HepG2 (cell line): ENCODE results near the gene MRNIP. TPM values are rescaled to one million over a fixed set of nuclear protein-coding genes. Genes with fewer than 3 reads are reported as not detected.

Experiments
- ATAC-seq: fragments of 200-7000 bp; cut with Tn5 transposase; 3 replicates; pipeline ENCODE4 v1.9.1; 2020; ENCODE audit warnings: mild to moderate bottlenecking, moderate library complexity
- BruUV-seq: library from RNA; stranded (reverse); fragments of 400-500 nt; replicated peaks from 2 replicates; lab custom pipeline; 2021; lab: Mats Ljungman, UMichigan
- CTCF ChIA-PET: fragments of 300-600 bp; formaldehyde crosslinking; extraction: SDS; loops from one replicate; lab custom pipeline; 2021; ENCODE audit warnings: low total read pairs, inconsistent platforms, low intra/inter-chr PET ratio; lab: Yijun Ruan, JAX
- POLR2A ChIA-PET: fragments of 350-600 bp; sonication (Branson Sonifier 250); formaldehyde crosslinking; loops from one replicate; lab custom pipeline; 2020; ENCODE audit warnings: antibody characterized with exemption, inconsistent platforms; lab: Yijun Ruan, JAX
- DNase-seq: peaks from one replicate; pipeline ENCODE4 v3.0.0-alpha.2; 2015; ENCODE audit warnings: low spot score
- FAIRE-seq: peaks from 3 replicates; lab custom pipeline; 2011; peaks lifted over from hg19 to GRCh38; lab: Jason Lieb, UNC
- H2AFZ ChIP-seq: one replicate; pipeline ENCODE4 v1.6.1; 2011; ENCODE audit warnings: low read length, inconsistent platforms
- H3K27ac ChIP-seq: fragments of 300-600 bp; 3 replicates; pipeline ENCODE4 v1.8.0; 2011; ENCODE audit warnings: mixed run types, mild to moderate bottlenecking, mixed read lengths, low read length, inconsistent platforms; ENCODE audit not compliant: insufficient read depth; ENCODE audit errors: extremely low read length
- H3K27me3 ChIP-seq, 2 experiments: fragments of 200-600 bp in 1 of 2; 2 replicates in 1 of 2; 3 replicates in 1 of 2; pipeline versions ENCODE4 v1.6.0 to v1.8.0; 2011; ENCODE audit warnings: low read length in 2 of 2, mild to moderate bottlenecking in 2 of 2, moderate library complexity in 2 of 2, inconsistent platforms in 1 of 2; ENCODE audit not compliant: insufficient read depth in 2 of 2, control insufficient read depth in 1 of 2
- H3K36me3 ChIP-seq, 2 experiments: fragments of 200-600 bp in 1 of 2; replicated peaks in 1 of 2; 2 replicates in 1 of 2; 3 replicates in 1 of 2; pipeline versions ENCODE4 v1.5.1 to v1.8.0; 2011; ENCODE audit warnings: low read length in 2 of 2, inconsistent platforms in 1 of 2; ENCODE audit not compliant: insufficient read depth in 2 of 2, control insufficient read depth in 1 of 2
- H3K4me1 ChIP-seq: 2 replicates; pipeline ENCODE4 v1.5.1; 2012; ENCODE audit warnings: low read length, inconsistent platforms; ENCODE audit not compliant: insufficient read depth
- H3K4me2 ChIP-seq: 2 replicates; pipeline ENCODE4 v1.6.0; 2011; ENCODE audit warnings: low read depth, low read length, inconsistent platforms
- H3K4me3 ChIP-seq, 3 experiments: fragments of 200-600 bp in 1 of 3; sonication (generic), shearing (Covaris generic) in 1 of 3; replicated peaks in 1 of 3; 2 replicates each; pipeline ENCODE4 v1.5.1; 2011 to 2016; ENCODE audit warnings: low read length in 3 of 3, inconsistent platforms in 2 of 3, low read depth in 2 of 3, mild to moderate bottlenecking in 2 of 3, control low read depth in 1 of 3, mixed read lengths in 1 of 3; ENCODE audit not compliant: insufficient read depth in 1 of 3
- H3K79me2 ChIP-seq: one replicate; pipeline ENCODE4 v1.6.1; 2011; ENCODE audit warnings: low read length, inconsistent platforms; ENCODE audit not compliant: insufficient read depth
- H3K9ac ChIP-seq: 2 replicates; pipeline ENCODE4 v1.6.0; 2011; ENCODE audit warnings: mild to moderate bottlenecking, low read depth, low read length, inconsistent platforms; ENCODE audit not compliant: insufficient read depth
- H3K9me3 ChIP-seq: 2 replicates; pipeline ENCODE4 v1.5.1; 2012; ENCODE audit warnings: mild to moderate bottlenecking, low read length
- H4K20me1 ChIP-seq: 2 replicates; pipeline ENCODE4 v1.6.0; 2011; ENCODE audit warnings: inconsistent platforms, mild to moderate bottlenecking, low read length, moderate library complexity; ENCODE audit not compliant: insufficient read depth
- ATF3 ChIP-seq: sonication (generic); formaldehyde crosslinking; IDR thresholded peaks from 2 replicates; pipeline ENCODE4 v1.4.0; 2020; ENCODE audit warnings: missing genetic modification reagents
- CSRNP1 ChIP-seq: sonication (generic); formaldehyde crosslinking; IDR thresholded peaks from 2 replicates; pipeline ENCODE4 v1.8.1; 2023; ENCODE audit warnings: mild to moderate bottlenecking, missing genetic modification reagents
- E2F1 ChIP-seq: sonication (generic); formaldehyde crosslinking; IDR thresholded peaks from 2 replicates; pipeline ENCODE4 v1.5.0; 2020; ENCODE audit warnings: missing genetic modification reagents
- EP300 ChIP-seq, 3 experiments: sonication (generic) in 1 of 3; formaldehyde crosslinking in 1 of 3; IDR thresholded peaks; 2 replicates each; pipeline versions ENCODE4 v1.5.1 to v1.6.1; 2011 to 2020; ENCODE audit warnings: low read depth in 2 of 3, low read length in 2 of 3, borderline replicate concordance in 1 of 3, improper control_type of control experiment in 1 of 3, mild to moderate bottlenecking in 1 of 3, missing genetic modification reagents in 1 of 3, moderate library complexity in 1 of 3
- KLF13 ChIP-seq: sonication (generic); formaldehyde crosslinking; IDR thresholded peaks from 2 replicates; pipeline ENCODE4 v1.4.0; 2020; ENCODE audit warnings: mild to moderate bottlenecking, missing genetic modification reagents
- KLF15 ChIP-seq: sonication (generic); formaldehyde crosslinking; IDR thresholded peaks from 2 replicates; pipeline ENCODE4 v1.8.1; 2023; ENCODE audit warnings: borderline replicate concordance, mild to moderate bottlenecking, inconsistent platforms, missing genetic modification reagents, mixed read lengths
- KLF9 ChIP-seq: IDR thresholded peaks from 2 replicates; pipeline ENCODE4 v1.6.1; 2016; ENCODE audit warnings: low read depth
- MBD4 ChIP-seq: IDR thresholded peaks from 2 replicates; pipeline ENCODE4 v1.6.1; 2012; ENCODE audit warnings: low read length, inconsistent platforms, borderline replicate concordance
- NCOA1 ChIP-seq: sonication (generic); formaldehyde crosslinking; IDR thresholded peaks from 2 replicates; pipeline ENCODE4 v1.9.0; 2021; ENCODE audit warnings: missing genetic modification reagents
- SMAD1 ChIP-seq: sonication (generic); formaldehyde crosslinking; IDR thresholded peaks from 2 replicates; pipeline ENCODE4 v1.4.0; 2020; ENCODE audit warnings: missing genetic modification reagents, low read depth, mild to moderate bottlenecking, borderline replicate concordance
- ZNF205 ChIP-seq: IDR thresholded peaks from 2 replicates; pipeline ENCODE4 v1.6.1; 2018; ENCODE audit warnings: missing biosample characterization, missing genetic modification reagents
- ZNF446 ChIP-seq: sonication (generic); formaldehyde crosslinking; IDR thresholded peaks from 2 replicates; pipeline ENCODE4 v1.5.0; 2020; ENCODE audit warnings: mild to moderate bottlenecking, missing genetic modification reagents
- ZNF766 ChIP-seq: sonication (generic); formaldehyde crosslinking; IDR thresholded peaks from 2 replicates; pipeline ENCODE4 v1.5.0; 2020; ENCODE audit warnings: missing genetic modification reagents, borderline replicate concordance
- WGBS: methylation state at CpG from one replicate; pipeline ENCODE4 v1.1.6; 2017; ENCODE audit warnings: low lambda C conversion rate; 5-methylcytosine and 5-hydroxymethylcytosine counted together
- in situ Hi-C: cut with HindIII; loops from 2 replicates; pipeline ENCODE4 v1.10.0; 2017; ENCODE audit warnings: low pct_unique_long_range_greater_than_20kb; ENCODE audit not compliant: extremely low pct_ligation_motif_present
- intact Hi-C: fragments of 100-400 bp; cut with micrococcal nuclease; formaldehyde crosslinking; loops from one replicate; pipeline ENCODE4 v1.10.0; 2022; ENCODE audit not compliant: unreplicated experiment
- polyA plus RNA-seq, 8 experiments: library from polyadenylated mRNA; depleted of rRNA in 3 of 8; stranded (reverse) in 7 of 8; unstranded in 1 of 8; fragments of >200 nt; fragmentation: Illumina TruSeq in 4 of 8; extraction: Trizol in 4 of 8; gene quantifications; 2 replicates each; pipeline versions ENCODE4 v1.2.1 to v1.2.3, GENCODE V29; 2011 to 2016; ENCODE audit warnings: low read depth in 4 of 8, missing spikeins in 1 of 8, mixed read lengths in 1 of 8; ENCODE audit not compliant: insufficient read depth in 1 of 8
- total RNA-seq, 5 experiments: library from RNA; depleted of rRNA; stranded (reverse); fragments of >200 nt; fragmentation: Illumina TruSeq; extraction: Trizol; gene quantifications; 2 replicates each; pipeline ENCODE4 v1.2.3, GENCODE V29; 2016; ENCODE audit warnings: low read depth in 1 of 5
- TF ChIP-seq, protein P1 (sequence below): sonication (generic); formaldehyde crosslinking; IDR thresholded peaks from 2 replicates; pipeline ENCODE4 v1.8.0; 2022; ENCODE audit warnings: missing genetic modification reagents, low read depth, mild to moderate bottlenecking, borderline replicate concordance

Gene MRNIP
- total and polyA plus RNA-seq, 2 of the 13 experiments (the other 11 are each of a cell fraction or from before 2014, with no cell fraction given): 15.5 to 34.1 TPM

DNA sequence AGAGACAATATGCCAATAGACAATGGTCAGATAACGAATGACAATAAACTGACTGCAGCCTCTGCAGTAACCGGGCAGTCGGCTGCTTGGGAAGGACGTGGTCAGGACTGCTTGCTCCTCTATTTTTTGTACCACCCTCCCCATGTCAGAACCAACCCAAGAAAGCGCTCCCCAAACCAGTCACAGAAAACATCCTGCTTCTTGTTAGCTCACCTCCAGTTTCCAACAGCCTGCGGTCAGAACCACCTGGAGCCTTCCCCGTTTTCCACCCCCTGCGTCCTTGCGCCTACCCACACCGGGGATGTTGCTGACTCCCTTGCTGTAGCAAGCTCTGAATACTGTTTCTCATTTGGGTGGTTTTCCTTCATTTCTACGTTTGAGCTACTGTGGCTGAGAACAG is 1.7 kb upstream of the MRNIP start (continued):
- TF ChIP-seq CSRNP1 (no peak), E2F1 (CRISPR knock-in tag) (no peak), EP300 (IDR thresholded peaks at IDR 0.05; ENCODE audit: low read depth in 2 of 2, low read length in 2 of 2) (no peak), EP300 (CRISPR knock-in tag; IDR thresholded peaks at IDR 0.05; ENCODE audit: borderline replicate concordance) (no peak), KLF13 (CRISPR knock-in tag) (no peak), NCOA1 (no peak), SMAD1 (CRISPR knock-in tag) (no peak), KLF9 (CRISPR knock-in tag) (no peak), ZNF205 (CRISPR knock-in tag) (no peak), ZNF766 (CRISPR knock-in tag) (no peak)
- TF ChIP-seq, protein P1, sequence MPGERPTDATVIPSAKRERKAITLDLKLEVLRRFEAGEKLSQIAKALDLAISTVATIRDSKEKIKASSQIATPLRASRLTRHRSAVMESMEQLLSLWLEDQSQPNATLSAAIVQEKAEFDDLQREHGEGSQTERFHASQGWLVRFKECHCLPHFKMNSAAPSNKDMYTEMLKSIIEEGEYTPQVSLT: no peak

- in situ Hi-C loops: no loop called here
- H3K4me2 ChIP-seq: peak overlapping the region; percentile 86
- H4K20me1 ChIP-seq: no peaks in the 10 kb centered on the region
- peaks cover 1 to 5% of the 10 kb centered on the region in 2 experiments; a peak in 2 of 5 replicates for H3K36me3 ChIP-seq
- peaks cover 32% of the 10 kb centered on the region for H3K4me1 ChIP-seq
- CTCF ChIA-PET: no interaction called here
- H3K9me3 ChIP-seq: no peaks in the 10 kb centered on the region
- TSS peak; percentile 51 for BruUV-seq
- peak overlapping the region; percentile 92 for H3K27ac ChIP-seq
- WGBS: 0% methylated on average over 24 of the region's 32 CpGs
- no peak for FAIRE-seq
- intact Hi-C loops: loop anchor here (2.0 kb wide), 1 partner anchor 233 kb away; no protein-coding TSS in a partner anchor
- peak overlapping the region; percentile 84 for H3K9ac ChIP-seq
- no peaks in the 10 kb centered on the region for H3K27me3 ChIP-seq
- peak; percentile 74 for ATAC-seq
- DNase-seq: peak; percentile 17
- H3K79me2 ChIP-seq: peaks cover 23% of the 10 kb centered on the region
- POLR2A ChIA-PET: interaction anchor here (0.6 to 1.0 kb wide), 4 partner anchors 36 to 234 kb away, joined by 3 read pairs; partner anchors contain the start of gene HNRNPH1
- no peak overlapping the region for H2AFZ ChIP-seq
- H3K4me3 ChIP-seq: peak overlapping the region; percentile 80 to 90 (median 87)
- TF ChIP-seq ZNF446 (CRISPR knock-in tag) (0 out of 2 replicates have a peak, but pooled peaks have one; percentile 2), ATF3 (CRISPR knock-in tag) (no peak), MBD4 (no peak), KLF15 (CRISPR knock-in tag) (no peak)
Observed at GRCh38 chr5:179858241-179858585, 404 bp downstream of the MRNIP start.
